ENCODE measurements around the gene APBA2.

APBA2 gene

DNA sequence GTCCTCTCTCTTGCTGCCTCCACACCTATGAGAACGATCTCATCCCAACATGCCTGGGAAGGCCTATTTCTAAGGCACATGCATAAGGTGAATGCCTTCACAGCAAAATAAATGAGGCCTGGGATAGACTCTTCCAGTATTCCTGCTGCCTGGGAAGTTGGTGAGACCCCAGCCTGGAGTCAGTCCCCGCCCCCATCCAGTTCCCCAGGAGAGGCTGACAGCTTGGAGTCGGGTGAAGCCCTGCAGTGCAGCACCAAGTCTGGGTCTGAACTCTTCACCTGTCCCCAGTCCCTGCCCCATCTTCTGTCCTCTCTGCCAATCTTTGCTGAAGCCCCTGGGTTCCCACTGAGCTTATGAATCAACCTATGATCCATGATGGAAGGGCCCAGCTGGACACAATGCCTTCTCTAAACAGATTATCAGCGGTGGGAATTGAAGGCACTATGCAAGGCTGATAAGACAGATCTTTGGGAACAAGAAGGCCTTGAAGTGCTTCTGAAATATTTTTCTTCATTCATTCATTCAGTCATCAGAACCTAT, 10.2 kb upstream of the APBA2 start:
- no peak overlapping the region for H2AFZ ChIP-seq (ENCODE audit: low read depth, low read length)
- no peak for TF ChIP-seq EZH2phosphoT487 (IDR thresholded peaks at IDR 0.05; ENCODE audit: low read depth)
- TF ChIP-seq, protein P1, sequence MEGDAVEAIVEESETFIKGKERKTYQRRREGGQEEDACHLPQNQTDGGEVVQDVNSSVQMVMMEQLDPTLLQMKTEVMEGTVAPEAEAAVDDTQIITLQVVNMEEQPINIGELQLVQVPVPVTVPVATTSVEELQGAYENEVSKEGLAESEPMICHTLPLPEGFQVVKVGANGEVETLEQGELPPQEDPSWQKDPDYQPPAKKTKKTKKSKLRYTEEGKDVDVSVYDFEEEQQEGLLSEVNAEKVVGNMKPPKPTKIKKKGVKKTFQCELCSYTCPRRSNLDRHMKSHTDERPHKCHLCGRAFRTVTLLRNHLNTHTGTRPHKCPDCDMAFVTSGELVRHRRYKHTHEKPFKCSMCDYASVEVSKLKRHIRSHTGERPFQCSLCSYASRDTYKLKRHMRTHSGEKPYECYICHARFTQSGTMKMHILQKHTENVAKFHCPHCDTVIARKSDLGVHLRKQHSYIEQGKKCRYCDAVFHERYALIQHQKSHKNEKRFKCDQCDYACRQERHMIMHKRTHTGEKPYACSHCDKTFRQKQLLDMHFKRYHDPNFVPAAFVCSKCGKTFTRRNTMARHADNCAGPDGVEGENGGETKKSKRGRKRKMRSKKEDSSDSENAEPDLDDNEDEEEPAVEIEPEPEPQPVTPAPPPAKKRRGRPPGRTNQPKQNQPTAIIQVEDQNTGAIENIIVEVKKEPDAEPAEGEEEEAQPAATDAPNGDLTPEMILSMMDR (IDR thresholded peaks at IDR 0.05; ENCODE audit: low read depth, low read length), result no peak
- H3K4me1 ChIP-seq (ENCODE audit: low read length), result no peaks in the 10 kb centered on the region
- no peak overlapping the region for H3K4me3 ChIP-seq (ENCODE audit: low read length)
- no peaks in the 10 kb centered on the region for H3K36me3 ChIP-seq (replicated peaks; ENCODE audit: low read depth, low read length)
- H4K20me1 ChIP-seq (ENCODE audit: insufficient read depth, low read length), result no peaks in the 10 kb centered on the region
- no peaks in the 10 kb centered on the region for H3K27me3 ChIP-seq (ENCODE audit: low read depth, low read length)
- no peaks in the 10 kb centered on the region for H3K9me3 ChIP-seq (ENCODE audit: insufficient read depth, low read length)
- H3K79me2 ChIP-seq (ENCODE audit: low read length), result no peaks in the 10 kb centered on the region
- H3K4me2 ChIP-seq (ENCODE audit: low read length), result no peak overlapping the region
- H3K27ac ChIP-seq (ENCODE audit: low read length), result no peak overlapping the region
- H3K9ac ChIP-seq (ENCODE audit: low read length), result no peak overlapping the region

DNA sequence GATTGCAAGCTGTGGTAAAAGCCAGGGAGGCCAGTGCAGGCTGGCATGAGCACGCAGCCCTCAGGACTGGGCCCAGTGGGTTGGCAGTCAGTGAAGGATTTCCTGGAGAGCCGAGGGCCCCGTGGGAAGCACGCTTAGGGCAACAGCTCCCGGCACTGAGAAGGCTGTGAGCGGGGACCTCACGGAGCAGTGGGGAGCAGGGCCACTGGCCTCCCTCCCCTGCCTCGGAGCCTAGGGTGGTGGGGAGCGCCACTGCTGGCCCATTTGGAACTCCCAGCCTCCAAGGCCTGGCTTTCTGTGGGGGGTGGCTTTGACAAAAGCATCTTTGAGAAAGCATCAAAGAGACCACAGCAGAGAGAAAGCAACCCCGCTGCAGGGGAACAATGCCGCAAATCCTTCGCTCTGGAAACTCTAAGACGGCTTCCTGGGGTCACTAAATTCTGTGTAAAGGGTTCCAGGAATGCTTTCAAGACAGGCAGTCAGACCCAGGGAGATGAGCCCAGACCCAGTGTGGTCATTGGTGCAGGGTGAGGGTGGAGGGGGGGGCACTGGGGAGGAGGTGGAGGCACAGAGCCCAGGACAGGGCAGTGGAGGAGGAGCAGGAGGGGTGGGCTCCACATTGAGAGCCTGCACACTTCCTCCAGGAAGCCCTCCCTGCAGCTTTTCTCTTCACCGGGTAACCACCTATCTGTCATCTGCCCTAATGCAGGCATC, 9.5 kb upstream of the APBA2 start:
- no peaks in the 10 kb centered on the region for H4K20me1 ChIP-seq (ENCODE audit: insufficient read depth, low read length)
- no peak overlapping the region for H3K27ac ChIP-seq (ENCODE audit: low read length)
- no peaks in the 10 kb centered on the region for H3K9me3 ChIP-seq (ENCODE audit: insufficient read depth, low read length)
- H3K4me1 ChIP-seq (ENCODE audit: low read length), result peaks cover 6% of the 10 kb centered on the region
- no peaks in the 10 kb centered on the region for H3K79me2 ChIP-seq (ENCODE audit: low read length)
- no peak overlapping the region for H3K4me2 ChIP-seq (ENCODE audit: low read length)
- no peak overlapping the region for H2AFZ ChIP-seq (ENCODE audit: low read depth, low read length)
- no peaks in the 10 kb centered on the region for H3K36me3 ChIP-seq (replicated peaks; ENCODE audit: low read depth, low read length)
- H3K9ac ChIP-seq (ENCODE audit: low read length), result no peak overlapping the region
- no peak overlapping the region for H3K4me3 ChIP-seq (ENCODE audit: low read length)
- TF ChIP-seq, protein P1 (IDR thresholded peaks at IDR 0.05; ENCODE audit: low read depth, low read length), result no peak
- no peak for TF ChIP-seq EZH2phosphoT487 (IDR thresholded peaks at IDR 0.05; ENCODE audit: low read depth)
- H3K27me3 ChIP-seq (ENCODE audit: low read depth, low read length), result no peaks in the 10 kb centered on the region

DNA sequence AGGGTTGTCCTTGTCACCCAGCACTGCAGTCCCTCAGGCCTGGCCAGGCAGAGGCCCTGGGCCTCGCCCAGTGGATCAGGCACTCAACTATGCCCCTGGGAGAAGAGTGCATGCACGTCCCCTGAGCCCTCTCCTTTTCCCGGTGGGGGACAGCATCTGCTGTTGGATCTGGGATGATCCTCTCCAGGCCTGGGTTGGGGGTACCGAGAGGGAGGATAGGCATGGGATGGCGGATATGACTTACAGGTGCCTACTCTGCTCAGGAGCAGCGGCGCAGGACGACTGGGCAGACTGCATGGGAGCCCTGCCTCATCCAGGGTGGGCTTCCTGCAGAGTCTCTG, 9.0 kb upstream of the APBA2 start:
- H3K79me2 ChIP-seq (ENCODE audit: low read length), result no peaks in the 10 kb centered on the region
- H4K20me1 ChIP-seq (ENCODE audit: insufficient read depth, low read length), result no peaks in the 10 kb centered on the region
- H3K9ac ChIP-seq (ENCODE audit: low read length), result no peak overlapping the region
- H3K27ac ChIP-seq (ENCODE audit: low read length), result no peak overlapping the region
- no peaks in the 10 kb centered on the region for H3K9me3 ChIP-seq (ENCODE audit: insufficient read depth, low read length)
- H3K4me3 ChIP-seq (ENCODE audit: low read length), result no peak overlapping the region
- no peaks in the 10 kb centered on the region for H3K27me3 ChIP-seq (ENCODE audit: low read depth, low read length)
- TF ChIP-seq EZH2phosphoT487 (IDR thresholded peaks at IDR 0.05; ENCODE audit: low read depth), result no peak
- TF ChIP-seq, protein P1 (IDR thresholded peaks at IDR 0.05; ENCODE audit: low read depth, low read length), result no peak
- peaks cover 10% of the 10 kb centered on the region for H3K4me1 ChIP-seq (ENCODE audit: low read length)
- H3K4me2 ChIP-seq (ENCODE audit: low read length), result no peak overlapping the region
- no peaks in the 10 kb centered on the region for H3K36me3 ChIP-seq (replicated peaks; ENCODE audit: low read depth, low read length)
- no peak overlapping the region for H2AFZ ChIP-seq (ENCODE audit: low read depth, low read length)

DNA sequence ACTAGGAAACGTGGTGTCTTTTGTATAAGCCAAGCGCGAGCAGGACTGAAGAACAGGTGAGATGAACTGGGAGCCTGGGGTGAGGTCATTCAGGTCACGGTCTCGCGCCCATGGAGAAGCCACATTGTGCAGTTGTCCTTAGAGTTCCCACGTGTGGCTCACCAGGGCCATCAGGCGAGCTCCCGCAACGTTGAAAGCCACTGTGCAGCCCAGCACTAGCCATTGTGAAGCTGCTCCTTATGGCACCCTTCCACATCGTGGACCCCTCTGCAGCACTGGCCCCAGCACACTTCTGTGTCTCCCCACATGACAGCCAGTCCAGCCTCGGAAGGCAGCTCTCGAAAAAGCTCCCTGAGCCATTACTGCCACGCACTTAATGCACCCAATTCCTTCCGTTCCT, 7.6 kb upstream of the APBA2 start:
- peaks cover 12% of the 10 kb centered on the region for H3K4me1 ChIP-seq (ENCODE audit: low read length)
- no peak overlapping the region for H3K9ac ChIP-seq (ENCODE audit: low read length)
- no peaks in the 10 kb centered on the region for H3K79me2 ChIP-seq (ENCODE audit: low read length)
- H4K20me1 ChIP-seq (ENCODE audit: insufficient read depth, low read length), result no peaks in the 10 kb centered on the region
- TF ChIP-seq, protein P1 (IDR thresholded peaks at IDR 0.05; ENCODE audit: low read depth, low read length), result no peak
- TF ChIP-seq EZH2phosphoT487 (IDR thresholded peaks at IDR 0.05; ENCODE audit: low read depth), result no peak
- no peaks in the 10 kb centered on the region for H3K9me3 ChIP-seq (ENCODE audit: insufficient read depth, low read length)
- H3K4me2 ChIP-seq (ENCODE audit: low read length), result no peak overlapping the region
- H3K27me3 ChIP-seq (ENCODE audit: low read depth, low read length), result no peaks in the 10 kb centered on the region
- H3K4me3 ChIP-seq (ENCODE audit: low read length), result no peak overlapping the region
- no peak overlapping the region for H2AFZ ChIP-seq (ENCODE audit: low read depth, low read length)
- no peak overlapping the region for H3K27ac ChIP-seq (ENCODE audit: low read length)
- H3K36me3 ChIP-seq (replicated peaks; ENCODE audit: low read depth, low read length), result no peaks in the 10 kb centered on the region
